Vagina (tissue), 2 donors: ENCODE measurements around the gene PGRMC2. TPM values are rescaled to one million over a fixed set of nuclear protein-coding genes. Genes with fewer than 3 reads are reported as not detected.

Source experiments
- DNase-seq, 2 donors: peaks; one replicate each; pipeline ENCODE4 v3.0.0-alpha.2; 2017; ENCODE audit errors: extremely low spot score in 2 of 2
- H3K27ac ChIP-seq: fragments of 200-600 bp; sonication (generic); one replicate; pipeline ENCODE4 v1.5.1; 2019
- H3K27me3 ChIP-seq: fragments of 200-600 bp; sonication (generic); one replicate; pipeline ENCODE4 v1.5.1; 2019
- H3K36me3 ChIP-seq, 2 donors: fragments of 200-600 bp; sonication (generic); one replicate each; pipeline ENCODE4 v1.5.1; 2017 to 2019
- H3K4me1 ChIP-seq: fragments of 200-600 bp; sonication (generic); one replicate; pipeline ENCODE4 v1.5.1; 2019
- H3K4me3 ChIP-seq, 2 donors: fragments of 200-600 bp; sonication (generic); 1 replicate in 1 of 2; 2 replicates in 1 of 2; pipeline ENCODE4 v1.5.1; 2016 to 2019
- H3K9me3 ChIP-seq: fragments of 200-600 bp; sonication (generic); one replicate; pipeline ENCODE4 v1.5.1; 2019
- POLR2A ChIP-seq, 2 donors: fragments of 450-650 bp; IDR thresholded peaks; one replicate each; pipeline ENCODE4 v1.6.1; 2017; ENCODE audit warnings: antibody characterized with exemption in 2 of 2, mild to moderate bottlenecking in 2 of 2, moderate library complexity in 2 of 2
- POLR2AphosphoS5 ChIP-seq, 2 donors: sonication (generic); formaldehyde crosslinking; IDR thresholded peaks; one replicate each; pipeline ENCODE4 v1.9.0; 2017; ENCODE audit warnings: antibody characterized with exemption in 2 of 2, mild to moderate bottlenecking in 2 of 2, low read depth in 1 of 2; ENCODE audit not compliant: insufficient read depth in 1 of 2
- intact Hi-C: fragments of 100-400 bp; cut with DNase I; formaldehyde crosslinking; loops from one replicate; pipeline ENCODE4 v1.15.1; 2023
- total RNA-seq: library from RNA; depleted of rRNA; stranded (reverse); fragments of >200 nt; gene quantifications from one replicate; pipeline ENCODE4 v1.2.3, GENCODE V29; 2016
- TF ChIP-seq, protein P1 (sequence below), 3 experiments: fragments of 450-650 bp in 2 of 3; fragments of 200-600 bp in 1 of 3; sonication (generic) in 1 of 3; IDR thresholded peaks; one replicate each; pipeline ENCODE4 v1.5.1; 2017 to 2019; ENCODE audit warnings: antibody characterized with exemption in 3 of 3, mild to moderate bottlenecking in 2 of 3, moderate library complexity in 2 of 3

PGRMC2 gene
- total RNA-seq, 1 donor from 2014 or later, result 27.7 TPM

GRCh38 chr4:128309585-128309984 lies 22.0 kb upstream of the PGRMC2 start:
- TF ChIP-seq, protein P1, sequence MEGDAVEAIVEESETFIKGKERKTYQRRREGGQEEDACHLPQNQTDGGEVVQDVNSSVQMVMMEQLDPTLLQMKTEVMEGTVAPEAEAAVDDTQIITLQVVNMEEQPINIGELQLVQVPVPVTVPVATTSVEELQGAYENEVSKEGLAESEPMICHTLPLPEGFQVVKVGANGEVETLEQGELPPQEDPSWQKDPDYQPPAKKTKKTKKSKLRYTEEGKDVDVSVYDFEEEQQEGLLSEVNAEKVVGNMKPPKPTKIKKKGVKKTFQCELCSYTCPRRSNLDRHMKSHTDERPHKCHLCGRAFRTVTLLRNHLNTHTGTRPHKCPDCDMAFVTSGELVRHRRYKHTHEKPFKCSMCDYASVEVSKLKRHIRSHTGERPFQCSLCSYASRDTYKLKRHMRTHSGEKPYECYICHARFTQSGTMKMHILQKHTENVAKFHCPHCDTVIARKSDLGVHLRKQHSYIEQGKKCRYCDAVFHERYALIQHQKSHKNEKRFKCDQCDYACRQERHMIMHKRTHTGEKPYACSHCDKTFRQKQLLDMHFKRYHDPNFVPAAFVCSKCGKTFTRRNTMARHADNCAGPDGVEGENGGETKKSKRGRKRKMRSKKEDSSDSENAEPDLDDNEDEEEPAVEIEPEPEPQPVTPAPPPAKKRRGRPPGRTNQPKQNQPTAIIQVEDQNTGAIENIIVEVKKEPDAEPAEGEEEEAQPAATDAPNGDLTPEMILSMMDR (IDR thresholded peaks at IDR 0.05), result no peak
- no peak for DNase-seq
- H3K4me1 ChIP-seq, result peaks cover 4% of the 10 kb centered on the region
- no peaks in the 10 kb centered on the region for H3K27me3 ChIP-seq
- intact Hi-C loops, result no loop called here
- no peaks in the 10 kb centered on the region for H3K36me3 ChIP-seq
- H3K4me3 ChIP-seq, result no peak overlapping the region
- H3K9me3 ChIP-seq, result no peaks in the 10 kb centered on the region
- no peak overlapping the region for H3K27ac ChIP-seq

- no peak overlapping the region for H3K27ac ChIP-seq
- no peaks in the 10 kb centered on the region for H3K27me3 ChIP-seq
- TF ChIP-seq, protein P1 (IDR thresholded peaks at IDR 0.05), result no peak
- no peak for TF ChIP-seq POLR2A (IDR thresholded peaks at IDR 0.05)
- TF ChIP-seq POLR2AphosphoS5 (IDR thresholded peaks at IDR 0.05; ENCODE audit: insufficient read depth in 1 of 2, low read depth in 1 of 2), result no peak
- intact Hi-C loops, result no loop called here
- H3K4me3 ChIP-seq, result no peak overlapping the region
- DNase-seq, result no peak
- H3K36me3 ChIP-seq, result no peaks in the 10 kb centered on the region
- peaks cover 4% of the 10 kb centered on the region for H3K4me1 ChIP-seq
- no peaks in the 10 kb centered on the region for H3K9me3 ChIP-seq
Measured at GRCh38 chr4:128308986-128309385, 21.4 kb upstream of the PGRMC2 start.

- no peaks in the 10 kb centered on the region for H3K9me3 ChIP-seq
- H3K36me3 ChIP-seq, result no peaks in the 10 kb centered on the region
- DNase-seq, result no peak
- intact Hi-C loops, result no loop called here
- no peak overlapping the region for H3K27ac ChIP-seq
- no peak overlapping the region for H3K4me3 ChIP-seq
- H3K27me3 ChIP-seq, result no peaks in the 10 kb centered on the region
- no peak for TF ChIP-seq POLR2A (IDR thresholded peaks at IDR 0.05)
- TF ChIP-seq, protein P1 (IDR thresholded peaks at IDR 0.05), result no peak
- TF ChIP-seq POLR2AphosphoS5 (IDR thresholded peaks at IDR 0.05; ENCODE audit: insufficient read depth in 1 of 2, low read depth in 1 of 2), result no peak
- H3K4me1 ChIP-seq, result peaks cover 2% of the 10 kb centered on the region
Measured at GRCh38 chr4:128307123-128307571, 19.5 kb upstream of the PGRMC2 start.

- TF ChIP-seq POLR2A (IDR thresholded peaks at IDR 0.05), result no peak
Measured at GRCh38 chr4:128305942-128306341, 18.3 kb upstream of the PGRMC2 start.

DNA sequence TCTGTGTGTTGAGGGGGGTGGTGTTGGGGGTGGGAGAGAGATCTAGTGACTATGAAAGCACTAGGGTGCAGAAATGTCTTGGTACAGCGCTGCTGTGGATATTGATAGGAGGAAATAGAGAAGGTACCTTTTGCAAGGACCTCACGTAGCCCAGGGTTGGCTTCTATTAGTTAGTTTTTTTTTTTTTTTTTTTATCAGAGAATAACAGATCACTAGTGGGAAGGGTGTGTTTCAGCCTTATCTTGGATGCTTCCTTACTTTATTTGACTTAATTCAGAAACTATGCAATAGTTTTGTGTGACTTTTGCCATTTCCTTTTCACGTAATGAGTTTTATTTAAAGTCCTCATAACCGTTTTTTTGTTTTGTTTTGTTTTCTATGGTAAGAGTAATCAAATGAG lies 16.4 kb upstream of the PGRMC2 start:
- Histone ChIP-seq H3K27ac (no peak overlapping the region), H3K9me3 (no peaks in the 10 kb centered on the region), H3K4me1 (no peaks in the 10 kb centered on the region), H3K36me3 (no peaks in the 10 kb centered on the region), H3K4me3 (no peak overlapping the region), H3K27me3 (no peaks in the 10 kb centered on the region)
- intact Hi-C loops, result no loop called here
- TF ChIP-seq POLR2A (IDR thresholded peaks at IDR 0.05) (no peak), POLR2AphosphoS5 (IDR thresholded peaks at IDR 0.05; ENCODE audit: insufficient read depth in 1 of 2, low read depth in 1 of 2) (no peak)
- TF ChIP-seq, protein P1 (IDR thresholded peaks at IDR 0.05), result no peak
- no peak for DNase-seq

More at GRCh38 chr4:128305942-128306341, 18.3 kb upstream of the PGRMC2 start:
- no peaks in the 10 kb centered on the region for H3K27me3 ChIP-seq
- H3K4me1 ChIP-seq, result no peaks in the 10 kb centered on the region
- DNase-seq, result no peak
- intact Hi-C loops, result no loop called here
- H3K27ac ChIP-seq, result no peak overlapping the region
- H3K9me3 ChIP-seq, result no peaks in the 10 kb centered on the region
- H3K4me3 ChIP-seq, result no peak overlapping the region
- H3K36me3 ChIP-seq, result no peaks in the 10 kb centered on the region

- intact Hi-C loops, result no loop called here
- Histone ChIP-seq H3K27ac (no peak overlapping the region), H3K4me3 (no peak overlapping the region), H3K9me3 (no peaks in the 10 kb centered on the region), H3K36me3 (no peaks in the 10 kb centered on the region), H3K4me1 (no peaks in the 10 kb centered on the region), H3K27me3 (no peaks in the 10 kb centered on the region)
- DNase-seq, result no peak
- TF ChIP-seq, protein P1 (IDR thresholded peaks at IDR 0.05), result no peak
Measured at GRCh38 chr4:128303405-128303785, 15.8 kb upstream of the PGRMC2 start.
